Glutamatergic neuron (in vitro differentiated cells): ENCODE data around the gene TRMT5. TPM values are rescaled to one million over a fixed set of nuclear protein-coding genes. Genes with fewer than 3 reads are reported as not detected.

Experiments used
- DNase-seq: peaks from one replicate; pipeline ENCODE4 v3.0.0; 2022
- H3K27ac Mint-ChIP-seq: one replicate; pipeline ENCODE4 v1.8.0; 2020; ENCODE audit warnings: mild to moderate bottlenecking, mixed read lengths, inconsistent platforms; ENCODE audit not compliant: unreplicated experiment
- H3K27me3 Mint-ChIP-seq: one replicate; pipeline ENCODE4 v1.8.0; 2020; ENCODE audit warnings: mild to moderate bottlenecking, moderate library complexity, mixed read lengths, inconsistent platforms; ENCODE audit not compliant: unreplicated experiment
- H3K36me3 Mint-ChIP-seq: one replicate; pipeline ENCODE4 v1.8.0; 2020; ENCODE audit warnings: mild to moderate bottlenecking, mixed read lengths, inconsistent platforms; ENCODE audit not compliant: unreplicated experiment
- H3K4me1 Mint-ChIP-seq: one replicate; pipeline ENCODE4 v1.8.0; 2020; ENCODE audit warnings: mild to moderate bottlenecking, low read depth, mixed read lengths, inconsistent platforms; ENCODE audit not compliant: unreplicated experiment
- H3K4me3 Mint-ChIP-seq: one replicate; pipeline ENCODE4 v1.8.0; 2020; ENCODE audit warnings: mild to moderate bottlenecking, mixed read lengths, inconsistent platforms; ENCODE audit not compliant: unreplicated experiment
- H3K9me3 Mint-ChIP-seq: one replicate; pipeline ENCODE4 v1.8.0; 2020; ENCODE audit warnings: mild to moderate bottlenecking, moderate library complexity, mixed read lengths, inconsistent platforms; ENCODE audit not compliant: unreplicated experiment
- CTCF ChIP-seq: fragments of 200-600 bp; sonication (generic); IDR thresholded peaks from one replicate; pipeline ENCODE4 v1.5.0; 2021; ENCODE audit not compliant: partially characterized antibody, unreplicated experiment
- total RNA-seq: library from RNA; stranded (reverse); fragmentation: NEBNext Ultra II Directional; extraction: Animal tissue kit (Norgen Biotek cat#: 25700); gene quantifications from one replicate; pipeline ENCODE4 v1.2.1, GENCODE V29; 2021; ENCODE audit not compliant: unreplicated experiment

TRMT5 gene
- total RNA-seq, 1 donor from 2014 or later: 16.6 TPM

DNA sequence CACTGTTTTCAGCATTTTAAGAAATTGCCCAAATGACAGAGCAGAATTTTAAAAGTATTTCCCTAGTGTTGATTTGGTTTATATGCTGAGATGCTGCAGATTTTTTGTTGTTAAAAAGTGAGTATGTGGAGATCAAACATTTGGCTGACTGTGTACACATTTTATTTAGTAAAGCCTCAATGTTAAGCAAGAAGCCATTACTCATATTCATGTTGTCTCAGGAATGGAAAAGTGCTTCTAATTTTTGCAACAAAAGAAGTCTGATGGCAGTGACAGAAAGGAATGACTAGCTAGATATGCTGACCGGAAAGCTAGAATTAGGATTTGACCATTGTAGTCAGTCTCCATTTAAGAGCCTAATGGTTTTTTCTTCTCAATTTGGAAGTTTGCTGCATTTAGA lies 22.7 kb upstream of the TRMT5 start:
- Mint-ChIP-seq H3K36me3 (no peaks in the 10 kb centered on the region), H3K4me3 (no peak overlapping the region), H3K27ac (no peak overlapping the region), H3K4me1 (no peaks in the 10 kb centered on the region), H3K9me3 (no peaks in the 10 kb centered on the region), H3K27me3 (no peaks in the 10 kb centered on the region)
- no peak for TF ChIP-seq CTCF
- DNase-seq: no peak

DNA sequence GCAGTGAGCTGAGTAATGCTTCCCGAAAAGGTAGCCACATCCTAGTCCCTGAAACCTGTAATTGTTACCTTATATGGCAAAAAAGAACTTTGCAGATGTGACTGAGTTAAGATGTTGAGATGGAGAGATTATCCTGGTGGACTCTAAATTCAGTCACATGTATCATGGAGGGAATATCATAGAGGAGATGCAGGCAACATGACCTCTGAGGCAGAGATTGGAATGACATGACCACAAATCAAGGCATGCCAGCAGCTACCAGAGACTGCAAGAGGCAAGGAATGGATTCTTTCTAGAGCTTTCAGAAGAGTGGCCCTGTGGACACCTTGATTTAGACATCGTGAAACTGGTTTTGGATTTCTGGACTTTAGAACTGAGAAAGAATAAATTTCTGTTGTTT lies 18.7 kb upstream of the TRMT5 start:
- no peak for TF ChIP-seq CTCF
- DNase-seq: no peak
- H3K27ac Mint-ChIP-seq: no peak overlapping the region
- no peaks in the 10 kb centered on the region for H3K27me3 Mint-ChIP-seq
- H3K4me3 Mint-ChIP-seq: no peak overlapping the region
- H3K36me3 Mint-ChIP-seq: no peaks in the 10 kb centered on the region
- no peaks in the 10 kb centered on the region for H3K4me1 Mint-ChIP-seq
- no peaks in the 10 kb centered on the region for H3K9me3 Mint-ChIP-seq

GRCh38 chr14:60998617-60999016 lies 17.7 kb upstream of the TRMT5 start:
- H3K4me3 Mint-ChIP-seq: no peak overlapping the region
- TF ChIP-seq CTCF: no peak

DNA sequence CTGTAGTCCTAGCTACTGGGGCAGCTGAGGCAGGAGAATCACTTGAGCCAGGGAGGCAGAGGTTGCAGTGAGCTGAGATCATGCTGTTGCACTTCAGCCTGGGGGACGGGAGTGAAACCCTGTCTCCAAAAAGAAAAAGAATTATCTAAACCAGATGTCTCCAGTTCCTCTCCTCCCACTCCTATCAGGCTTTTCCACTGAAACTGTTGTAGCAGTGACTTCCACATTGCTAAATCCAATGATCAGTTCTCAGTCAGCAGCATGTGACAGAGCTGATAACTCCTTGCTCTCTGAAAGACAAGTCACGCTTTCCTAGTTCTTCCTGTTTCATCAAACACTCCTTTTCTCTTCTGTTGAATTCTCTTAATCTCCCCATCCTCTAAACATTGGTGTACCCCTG lies 8.7 kb upstream of the TRMT5 start:
- no peak for DNase-seq
- no peak for TF ChIP-seq CTCF
- no peaks in the 10 kb centered on the region for H3K36me3 Mint-ChIP-seq
- no peaks in the 10 kb centered on the region for H3K4me1 Mint-ChIP-seq
- no peak overlapping the region for H3K27ac Mint-ChIP-seq
- no peaks in the 10 kb centered on the region for H3K27me3 Mint-ChIP-seq
- H3K4me3 Mint-ChIP-seq: no peak overlapping the region
- H3K9me3 Mint-ChIP-seq: no peaks in the 10 kb centered on the region

More at GRCh38 chr14:60998617-60999016, 17.7 kb upstream of the TRMT5 start:
- no peaks in the 10 kb centered on the region for H3K9me3 Mint-ChIP-seq
- no peaks in the 10 kb centered on the region for H3K27me3 Mint-ChIP-seq
- H3K27ac Mint-ChIP-seq: no peak overlapping the region
- no peak for DNase-seq
- no peaks in the 10 kb centered on the region for H3K36me3 Mint-ChIP-seq
- H3K4me1 Mint-ChIP-seq: no peaks in the 10 kb centered on the region

GRCh38 chr14:60986500-60986899 lies 5.6 kb upstream of the TRMT5 start:
- DNase-seq: no peak
- no peak for TF ChIP-seq CTCF
- no peaks in the 10 kb centered on the region for H3K27me3 Mint-ChIP-seq
- no peak overlapping the region for H3K4me3 Mint-ChIP-seq
- H3K27ac Mint-ChIP-seq: no peak overlapping the region
- H3K36me3 Mint-ChIP-seq: no peaks in the 10 kb centered on the region
- H3K9me3 Mint-ChIP-seq: no peaks in the 10 kb centered on the region
- no peaks in the 10 kb centered on the region for H3K4me1 Mint-ChIP-seq
